ENCODE results near the gene MAK.
"Not testable (repeated sequence)": the region's sequence is repeated elsewhere in the genome, so short reads cannot be mapped to it uniquely, and the experiment has no call there.

Gene MAK

GRCh38 chr6:10771371-10771894, 66.9 kb downstream of the MAK start:
- no peak for DNase-seq

GRCh38 chr6:10769419-10769818, 68.9 kb downstream of the MAK start:
- DNase-seq, result no peak

- no peak for DNase-seq
Measured at GRCh38 chr6:10763006-10763405, 75.3 kb downstream of the MAK start.

- DNase-seq, result no peak
Measured at GRCh38 chr6:10759884-10760329, 78.4 kb downstream of the MAK start.

GRCh38 chr6:10759312-10759839, 79.0 kb downstream of the MAK start:
- DNase-seq, result no peak

- no peak for DNase-seq
Measured at GRCh38 chr6:10756085-10756484, 82.3 kb downstream of the MAK start.

GRCh38 chr6:10751757-10752156, 86.6 kb downstream of the MAK start:
- not testable (repeated sequence) for DNase-seq

GRCh38 chr6:10750568-10750967, 87.8 kb downstream of the MAK start:
- not testable (repeated sequence) for DNase-seq

GRCh38 chr6:10749734-10750133, 88.6 kb downstream of the MAK start:
- no peak for DNase-seq

GRCh38 chr6:10747251-10747972, 90.9 kb downstream of the MAK start, which contains the start of gene TMEM14B:
TSS of gene TMEM14B (plus strand) at chr6:10747805. CDS start at chr6:10749246, 1,441 bp downstream.
- peak; percentile 85 for DNase-seq

GRCh38 chr6:10746915-10747250, 91.5 kb downstream of the MAK start:
- no peak for DNase-seq

- DNase-seq, result no peak
Measured at GRCh38 chr6:10745116-10745515, 93.2 kb downstream of the MAK start.

- no peak for DNase-seq
Measured at GRCh38 chr6:10743515-10743914, 94.8 kb downstream of the MAK start.

GRCh38 chr6:10742251-10742650, 96.1 kb downstream of the MAK start:
- DNase-seq, result no peak

GRCh38 chr6:10741643-10742042, 96.7 kb downstream of the MAK start:
- not testable (repeated sequence) for DNase-seq

- no peak for DNase-seq
Measured at GRCh38 chr6:10740061-10740460, 98.3 kb downstream of the MAK start.

GRCh38 chr6:10736731-10737130, 101.6 kb downstream of the MAK start:
- DNase-seq, result no peak

- no peak for DNase-seq
Measured at GRCh38 chr6:10733863-10734262, 104.5 kb downstream of the MAK start.

- no peak for DNase-seq
Measured at GRCh38 chr6:10733151-10733715, 105.1 kb downstream of the MAK start.

- DNase-seq, result no peak
Measured at GRCh38 chr6:10730254-10730653, 108.1 kb downstream of the MAK start.

GRCh38 chr6:10725716-10726115, 112.6 kb downstream of the MAK start:
- DNase-seq, result no peak

GRCh38 chr6:10725044-10725443, 113.3 kb downstream of the MAK start:
- no peak for DNase-seq

GRCh38 chr6:10723567-10723881, 114.8 kb downstream of the MAK start:
- DNase-seq, result no peak

- peak; percentile 73 for DNase-seq
Measured at GRCh38 chr6:10722820-10723566, 115.3 kb downstream of the MAK start, which contains the start of gene TMEM14C. TSS of gene TMEM14C (plus strand) at chr6:10723070. CDS start at chr6:10724614, 1,544 bp downstream.

Data from NCI-H2081 treated with DMSO at 0.1 percent for 48 hours (cell line).